Esophagus squamous epithelium (tissue), 4 donors: ENCODE results near the gene PGA3.
"Not testable (repeated sequence)": the region's sequence is repeated elsewhere in the genome, so short reads cannot be mapped to it uniquely, and the experiment has no call there.

Experiments used
- POLR2A ChIP-seq, 4 donors: fragments of 450-650 bp; IDR thresholded peaks; one replicate each; pipeline ENCODE4 v1.6.1; 2017; ENCODE audit warnings: antibody characterized with exemption in 4 of 4, mild to moderate bottlenecking in 4 of 4, moderate library complexity in 3 of 4
- TF ChIP-seq, protein P1 (sequence below), 6 experiments: fragments of 450-650 bp in 4 of 6; fragments of 200-600 bp in 2 of 6; sonication (generic) in 2 of 6; IDR thresholded peaks; one replicate each; pipeline ENCODE4 v1.5.1; 2016 to 2019; ENCODE audit warnings: antibody characterized with exemption in 6 of 6, mild to moderate bottlenecking in 4 of 6, moderate library complexity in 4 of 6

DNA sequence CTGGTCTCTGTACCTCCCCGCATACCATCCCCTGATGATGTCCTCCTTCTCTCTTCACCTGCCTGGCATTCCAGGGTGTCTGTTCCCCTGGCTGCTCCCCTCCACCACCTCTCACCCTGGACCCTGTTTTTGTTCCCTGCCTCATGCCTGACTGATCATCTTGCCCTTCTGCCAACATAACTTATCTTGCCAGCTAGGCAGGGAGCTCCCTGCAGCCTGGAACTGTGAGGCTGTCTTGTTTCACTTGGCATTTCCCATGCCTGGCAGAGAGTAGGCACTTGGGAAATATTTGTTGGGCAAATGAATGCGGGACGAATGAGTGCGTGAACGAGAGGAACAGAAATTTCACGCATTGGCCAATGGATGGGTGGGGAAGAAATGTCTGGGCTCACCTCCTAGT lies 26.1 kb downstream of the PGA3 start:
- TF ChIP-seq, protein P1, sequence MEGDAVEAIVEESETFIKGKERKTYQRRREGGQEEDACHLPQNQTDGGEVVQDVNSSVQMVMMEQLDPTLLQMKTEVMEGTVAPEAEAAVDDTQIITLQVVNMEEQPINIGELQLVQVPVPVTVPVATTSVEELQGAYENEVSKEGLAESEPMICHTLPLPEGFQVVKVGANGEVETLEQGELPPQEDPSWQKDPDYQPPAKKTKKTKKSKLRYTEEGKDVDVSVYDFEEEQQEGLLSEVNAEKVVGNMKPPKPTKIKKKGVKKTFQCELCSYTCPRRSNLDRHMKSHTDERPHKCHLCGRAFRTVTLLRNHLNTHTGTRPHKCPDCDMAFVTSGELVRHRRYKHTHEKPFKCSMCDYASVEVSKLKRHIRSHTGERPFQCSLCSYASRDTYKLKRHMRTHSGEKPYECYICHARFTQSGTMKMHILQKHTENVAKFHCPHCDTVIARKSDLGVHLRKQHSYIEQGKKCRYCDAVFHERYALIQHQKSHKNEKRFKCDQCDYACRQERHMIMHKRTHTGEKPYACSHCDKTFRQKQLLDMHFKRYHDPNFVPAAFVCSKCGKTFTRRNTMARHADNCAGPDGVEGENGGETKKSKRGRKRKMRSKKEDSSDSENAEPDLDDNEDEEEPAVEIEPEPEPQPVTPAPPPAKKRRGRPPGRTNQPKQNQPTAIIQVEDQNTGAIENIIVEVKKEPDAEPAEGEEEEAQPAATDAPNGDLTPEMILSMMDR (IDR thresholded peaks at IDR 0.05) = not testable (repeated sequence)
- TF ChIP-seq POLR2A (IDR thresholded peaks at IDR 0.05) = not testable (repeated sequence)
